HG02678 (cell line): ENCODE data around the gene TOMM6.
"Not testable (repeated sequence)": the region's sequence is repeated elsewhere in the genome, so short reads cannot be mapped to it uniquely, and the experiment has no call there.

Experiments used
- ATAC-seq: cut with Tn5 transposase; IDR thresholded peaks from one replicate; pipeline ENCODE4 v1.9.1; 2021; ENCODE audit warnings: mild to moderate bottlenecking, moderate library complexity; ENCODE audit not compliant: unreplicated experiment

TOMM6 gene

GRCh38 chr6:41783106-41783780 lies 4.3 kb upstream of the TOMM6 start:
- ATAC-seq, result no peak

GRCh38 chr6:41784581-41785171 lies 2.8 kb upstream of the TOMM6 start:
- no peak for ATAC-seq

GRCh38 chr6:41785254-41785653 lies 2.2 kb upstream of the TOMM6 start:
- ATAC-seq, result no peak

- no peak for ATAC-seq
Observed at GRCh38 chr6:41785689-41786450, 1.6 kb upstream of the TOMM6 start.

- ATAC-seq, result peak; percentile 66
Observed at GRCh38 chr6:41786451-41787218, 859 bp upstream of the TOMM6 start.

- ATAC-seq, result no peak
Observed at GRCh38 chr6:41789390-41789724, 1.9 kb downstream of the TOMM6 start.

GRCh38 chr6:41790045-41790444 lies 2.6 kb downstream of the TOMM6 start:
- ATAC-seq, result no peak

- no peak for ATAC-seq
Observed at GRCh38 chr6:41791305-41791704, 3.8 kb downstream of the TOMM6 start.

GRCh38 chr6:41791984-41792383 lies 4.5 kb downstream of the TOMM6 start:
- no peak for ATAC-seq

GRCh38 chr6:41796474-41796873 lies 9.0 kb downstream of the TOMM6 start:
- no peak for ATAC-seq

GRCh38 chr6:41798901-41799558 lies 11.5 kb downstream of the TOMM6 start:
- no peak for ATAC-seq

GRCh38 chr6:41799559-41799911 lies 12.0 kb downstream of the TOMM6 start:
- no peak for ATAC-seq

- ATAC-seq, result no peak
Observed at GRCh38 chr6:41801380-41801779, 13.9 kb downstream of the TOMM6 start.

GRCh38 chr6:41805830-41806774 lies 18.6 kb downstream of the TOMM6 start:
- no peak for ATAC-seq

- ATAC-seq, result no peak
Observed at GRCh38 chr6:41811095-41811494, 23.6 kb downstream of the TOMM6 start.

GRCh38 chr6:41811946-41812345 lies 24.5 kb downstream of the TOMM6 start:
- ATAC-seq, result not testable (repeated sequence)

- ATAC-seq, result no peak
Observed at GRCh38 chr6:41813469-41813868, 26.0 kb downstream of the TOMM6 start.

- no peak for ATAC-seq
Observed at GRCh38 chr6:41813956-41814355, 26.5 kb downstream of the TOMM6 start.

GRCh38 chr6:41814629-41815028 lies 27.1 kb downstream of the TOMM6 start:
- ATAC-seq, result no peak

- no peak for ATAC-seq
Observed at GRCh38 chr6:41815587-41815986, 28.1 kb downstream of the TOMM6 start.
